Gastrocnemius medialis (tissue), 4 donors: Measurements from ENCODE around the gene POLR3B. TPM values are rescaled to one million over a fixed set of nuclear protein-coding genes. Genes with fewer than 3 reads are reported as not detected.
A peak's percentile ranks its signal among the peaks of the same experiment; 100 is the strongest.

ENCODE experiments used
- ATAC-seq, 2 donors: fragments of 150-250 bp; one replicate each; pipeline ENCODE4 v1.9.1; 2016
- DNase-seq, 2 donors: peaks; one replicate each; pipeline ENCODE4 v3.0.0-alpha.2; 2019
- H3K27ac ChIP-seq, 4 donors: fragments of 200-600 bp; sonication (generic); 1 replicate in 1 of 4; 2 replicates in 3 of 4; pipeline ENCODE4 v1.5.1; 2016 to 2018; ENCODE audit warnings: mild to moderate bottlenecking in 2 of 4, moderate library complexity in 1 of 4
- H3K27me3 ChIP-seq, 3 donors: fragments of 200-600 bp; sonication (generic) in 2 of 3; 1 replicate in 1 of 3; 2 replicates in 2 of 3; pipeline versions ENCODE4 v1.5.1 to v1.6.0; 2016 to 2019; ENCODE audit warnings: mild to moderate bottlenecking in 1 of 3, moderate library complexity in 1 of 3
- H3K36me3 ChIP-seq, 2 donors: fragments of 200-600 bp; sonication (generic) in 1 of 2; one replicate each; pipeline ENCODE4 v1.5.1; 2017 to 2018
- H3K4me1 ChIP-seq, 2 donors: fragments of 200-600 bp; sonication (generic) in 1 of 2; one replicate each; pipeline ENCODE4 v1.5.1; 2016 to 2017; ENCODE audit warnings: mild to moderate bottlenecking in 2 of 2
- H3K4me3 ChIP-seq, 4 donors: fragments of 200-600 bp; sonication (generic) in 3 of 4; 1 replicate in 1 of 4; 2 replicates in 3 of 4; pipeline ENCODE4 v1.5.1; 2016 to 2019; ENCODE audit warnings: mild to moderate bottlenecking in 2 of 4
- H3K9me3 ChIP-seq, 3 donors: fragments of 200-600 bp; sonication (generic) in 2 of 3; 1 replicate in 1 of 3; 2 replicates in 2 of 3; pipeline ENCODE4 v1.5.1; 2016 to 2019
- CTCF ChIP-seq, 5 experiments: fragments of 450-650 bp in 3 of 5; fragments of 200-600 bp in 2 of 5; sonication (generic) in 2 of 5; IDR thresholded peaks in 4 of 5; conservative IDR thresholded peaks in 1 of 5; 1 replicate in 4 of 5; 2 replicates in 1 of 5; pipeline ENCODE4 v1.5.1; 2016 to 2019; ENCODE audit warnings: antibody characterized with exemption in 5 of 5, mild to moderate bottlenecking in 3 of 5, moderate library complexity in 3 of 5
- POLR2A ChIP-seq, 2 donors: fragments of 450-650 bp; IDR thresholded peaks; one replicate each; pipeline ENCODE4 v1.6.1; 2017; ENCODE audit warnings: antibody characterized with exemption in 2 of 2, mild to moderate bottlenecking in 2 of 2, moderate library complexity in 2 of 2
- in situ Hi-C, 4 donors: fragments of 200-750 bp; cut with MboI; loops; one replicate each; pipeline versions ENCODE4 v1.15.0 to v1.8.0; 2017; ENCODE audit warnings: low sequenced_read_pairs in 4 of 4
- intact Hi-C: fragments of 100-400 bp; cut with DNase I; formaldehyde crosslinking; loops from one replicate; pipeline ENCODE4 v1.15.1; 2023; ENCODE audit warnings: low total_unique reads
- total RNA-seq, 4 donors: library from RNA; depleted of rRNA; stranded (reverse); fragments of >200 nt; gene quantifications; one replicate each; pipeline versions ENCODE4 v1.1.0 to v1.2.3, GENCODE V29; 2016

The POLR3B gene
- total RNA-seq, 4 donors from 2014 or later: 4.2 to 9.5 (median 6.4) TPM

GRCh38 chr12:106341086-106341877 lies 16.3 kb upstream of the POLR3B start:
- intact Hi-C loops (no loop called here), in situ Hi-C loops (loop anchor here in 3 of 4 donors (5.0 to 10.0 kb wide), 2 partner anchors 114 to 116 kb away; no protein-coding TSS in a partner anchor)
- TF ChIP-seq POLR2A (IDR thresholded peaks at IDR 0.05) (no peak), CTCF (IDR thresholded peaks at IDR 0.05 in 4 of 5, conservative IDR thresholded peaks at IDR 0.05 in 1 of 5) (no peak)
- no peak for ATAC-seq
- peaks cover 41 to 66% of the 10 kb centered on the region in 2 donors for H3K4me1 ChIP-seq
- peaks cover 0 to 12% of the 10 kb centered on the region in 2 donors for H3K36me3 ChIP-seq
- peak overlapping the region; percentile 66 to 88 (median 80) for H3K27ac ChIP-seq
- H3K27me3 ChIP-seq: no peaks in the 10 kb centered on the region
- no peak for DNase-seq
- H3K9me3 ChIP-seq: no peaks in the 10 kb centered on the region
- no peak overlapping the region for H3K4me3 ChIP-seq

- H3K4me3 ChIP-seq: peak overlapping the region; percentile 24 to 44 (median 38)
- TF ChIP-seq CTCF (IDR thresholded peaks at IDR 0.05 in 4 of 5, conservative IDR thresholded peaks at IDR 0.05 in 1 of 5) (no peak), POLR2A (IDR thresholded peaks at IDR 0.05) (no peak)
- peaks cover 32 to 54% of the 10 kb centered on the region in 2 donors for H3K4me1 ChIP-seq
- DNase-seq (peak; percentile 78 to 88), ATAC-seq (peak; percentile 93)
- in situ Hi-C loops (loop anchor here in 3 of 4 donors (5.0 to 10.0 kb wide), 2 partner anchors 115 to 118 kb away; no protein-coding TSS in a partner anchor), intact Hi-C loops (loop anchor here (2.0 kb wide), 2 partner anchors 40 to 94 kb away; partner anchors contain the start of genes CKAP4 and TCP11L2)
- peaks cover 0 to 22% of the 10 kb centered on the region in 2 donors for H3K36me3 ChIP-seq
- H3K27me3 ChIP-seq: no peaks in the 10 kb centered on the region
- H3K27ac ChIP-seq: peak overlapping the region; percentile 66 to 88 (median 80)
- H3K9me3 ChIP-seq: no peaks in the 10 kb centered on the region
Observed at GRCh38 chr12:106342397-106343213, 14.9 kb upstream of the POLR3B start.

GRCh38 chr12:106343214-106343528 lies 14.4 kb upstream of the POLR3B start:
- Histone ChIP-seq H3K4me1 (peaks cover 32 to 54% of the 10 kb centered on the region in 2 donors), H3K27ac (peak overlapping the region; percentile 66 to 88 (median 80)), H3K9me3 (no peaks in the 10 kb centered on the region), H3K4me3 (peak overlapping the region; percentile 24 to 44 (median 38)), H3K36me3 (peaks cover 0 to 22% of the 10 kb centered on the region in 2 donors), H3K27me3 (no peaks in the 10 kb centered on the region)
- intact Hi-C loops (loop anchor here (2.0 kb wide), 2 partner anchors 40 to 94 kb away; partner anchors contain the start of genes CKAP4 and TCP11L2), in situ Hi-C loops (loop anchor here in 3 of 4 donors (5.0 to 10.0 kb wide), 2 partner anchors 116 to 118 kb away; no protein-coding TSS in a partner anchor)
- ATAC-seq: peak; percentile 5 to 12
- TF ChIP-seq POLR2A (IDR thresholded peaks at IDR 0.05) (no peak), CTCF (IDR thresholded peaks at IDR 0.05 in 4 of 5, conservative IDR thresholded peaks at IDR 0.05 in 1 of 5) (no peak)
- no peak for DNase-seq

- DNase-seq (no peak), ATAC-seq (no peak)
- no peak for TF ChIP-seq CTCF (IDR thresholded peaks at IDR 0.05 in 4 of 5, conservative IDR thresholded peaks at IDR 0.05 in 1 of 5)
- TF ChIP-seq POLR2A (IDR thresholded peaks at IDR 0.05): no peak
- peaks cover 0 to 22% of the 10 kb centered on the region in 2 donors for H3K36me3 ChIP-seq
- H3K27me3 ChIP-seq: no peaks in the 10 kb centered on the region
- H3K27ac ChIP-seq: peak overlapping the region; percentile 66 to 88 (median 80)
- in situ Hi-C loops: loop anchor here in 3 of 4 donors (5.0 to 10.0 kb wide), 2 partner anchors 117 to 119 kb away; no protein-coding TSS in a partner anchor
- intact Hi-C loops: no loop called here
- no peak overlapping the region for H3K4me3 ChIP-seq
- H3K4me1 ChIP-seq: peaks cover 32 to 54% of the 10 kb centered on the region in 2 donors
- H3K9me3 ChIP-seq: no peaks in the 10 kb centered on the region
Observed at GRCh38 chr12:106344131-106344530, 13.4 kb upstream of the POLR3B start.
